GM18907 (cell line): ENCODE data around the gene C2orf74.

Source experiments
- ATAC-seq: cut with Tn5 transposase; IDR thresholded peaks from one replicate; pipeline ENCODE4 v1.9.1; 2021; ENCODE audit warnings: mild to moderate bottlenecking, moderate library complexity; ENCODE audit not compliant: unreplicated experiment

Gene C2orf74

DNA sequence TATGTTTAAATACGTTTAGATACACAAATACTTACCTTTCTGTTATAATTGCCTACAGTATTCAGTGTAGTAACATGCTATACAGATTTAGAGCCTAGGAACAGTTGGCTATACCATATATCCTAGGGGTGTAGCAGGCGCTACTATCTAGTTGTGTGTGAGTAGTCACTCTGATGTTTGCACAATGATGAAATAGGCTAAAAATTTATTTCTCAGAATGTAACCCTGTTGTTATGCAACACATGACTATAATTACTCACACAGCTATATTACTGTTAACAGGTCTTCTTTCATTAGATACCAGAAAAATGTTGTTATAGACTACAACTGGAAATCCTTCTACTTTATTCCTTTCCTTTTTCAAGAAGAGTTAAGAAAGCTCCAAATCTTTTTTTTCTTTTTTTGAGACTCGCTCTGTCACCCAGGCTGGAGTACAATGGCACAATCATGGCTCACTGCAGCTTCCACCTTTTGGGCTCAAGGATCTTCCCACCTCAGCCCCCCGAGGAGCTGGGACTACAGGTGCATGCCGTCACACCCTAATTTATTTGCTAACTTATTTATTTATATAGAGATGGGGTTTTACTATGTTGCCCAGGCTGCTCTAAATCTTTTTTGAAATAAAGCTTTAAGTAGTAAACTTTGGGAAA is 48.5 kb downstream of the C2orf74 start:
- no peak for ATAC-seq

DNA sequence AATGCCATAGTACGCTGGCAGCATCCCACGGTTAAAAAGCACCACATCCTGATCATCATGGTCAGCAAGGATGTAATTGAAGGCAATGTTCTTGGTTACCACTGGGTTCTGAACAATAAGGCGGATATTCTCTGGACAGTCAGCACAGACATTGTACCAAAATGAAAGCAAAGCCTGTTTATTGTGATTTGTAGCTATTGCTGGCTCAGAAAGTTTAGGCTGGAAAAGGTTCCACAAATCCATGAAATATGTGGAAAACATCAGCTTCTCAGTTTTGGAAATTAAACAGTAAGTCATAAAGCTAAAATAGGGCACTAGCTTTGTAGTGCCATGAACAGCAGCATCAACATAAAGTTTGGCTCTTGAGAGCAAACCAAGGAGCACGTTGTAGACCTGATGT is 52.2 kb downstream of the C2orf74 start:
- no peak for ATAC-seq
